Measurements from ENCODE around the gene BRPF1.

DNA sequence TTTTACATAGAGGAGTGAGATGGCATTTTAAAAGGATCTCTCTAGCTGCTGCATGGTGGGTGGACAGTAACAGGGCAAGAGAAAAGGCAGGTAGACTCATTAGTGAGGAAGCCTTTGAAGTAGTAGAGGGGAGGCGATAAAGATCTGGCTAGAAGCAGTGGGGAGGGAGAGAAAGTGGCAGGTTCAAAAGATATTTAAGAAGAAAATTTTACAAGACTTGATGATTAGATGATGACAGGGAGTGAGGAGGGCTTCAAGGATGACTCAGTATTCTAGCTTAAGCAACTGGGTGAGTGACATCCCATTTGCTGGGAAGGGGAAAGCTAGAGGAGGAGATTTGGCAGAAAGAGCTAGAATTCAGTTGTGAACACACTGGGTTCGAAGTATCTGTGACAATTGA, 3.8 kb upstream of the BRPF1 start:
- TF ChIP-seq, protein P1, sequence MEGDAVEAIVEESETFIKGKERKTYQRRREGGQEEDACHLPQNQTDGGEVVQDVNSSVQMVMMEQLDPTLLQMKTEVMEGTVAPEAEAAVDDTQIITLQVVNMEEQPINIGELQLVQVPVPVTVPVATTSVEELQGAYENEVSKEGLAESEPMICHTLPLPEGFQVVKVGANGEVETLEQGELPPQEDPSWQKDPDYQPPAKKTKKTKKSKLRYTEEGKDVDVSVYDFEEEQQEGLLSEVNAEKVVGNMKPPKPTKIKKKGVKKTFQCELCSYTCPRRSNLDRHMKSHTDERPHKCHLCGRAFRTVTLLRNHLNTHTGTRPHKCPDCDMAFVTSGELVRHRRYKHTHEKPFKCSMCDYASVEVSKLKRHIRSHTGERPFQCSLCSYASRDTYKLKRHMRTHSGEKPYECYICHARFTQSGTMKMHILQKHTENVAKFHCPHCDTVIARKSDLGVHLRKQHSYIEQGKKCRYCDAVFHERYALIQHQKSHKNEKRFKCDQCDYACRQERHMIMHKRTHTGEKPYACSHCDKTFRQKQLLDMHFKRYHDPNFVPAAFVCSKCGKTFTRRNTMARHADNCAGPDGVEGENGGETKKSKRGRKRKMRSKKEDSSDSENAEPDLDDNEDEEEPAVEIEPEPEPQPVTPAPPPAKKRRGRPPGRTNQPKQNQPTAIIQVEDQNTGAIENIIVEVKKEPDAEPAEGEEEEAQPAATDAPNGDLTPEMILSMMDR (IDR thresholded peaks at IDR 0.05; ENCODE audit: low read depth, low read length, missing input control) = no peak
- TF ChIP-seq SP1 (IDR thresholded peaks at IDR 0.05) = no peak
- TF ChIP-seq, protein P2, sequence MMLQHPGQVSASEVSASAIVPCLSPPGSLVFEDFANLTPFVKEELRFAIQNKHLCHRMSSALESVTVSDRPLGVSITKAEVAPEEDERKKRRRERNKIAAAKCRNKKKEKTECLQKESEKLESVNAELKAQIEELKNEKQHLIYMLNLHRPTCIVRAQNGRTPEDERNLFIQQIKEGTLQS (IDR thresholded peaks at IDR 0.05) = no peak
- TF ChIP-seq RXRA (IDR thresholded peaks at IDR 0.05) = no peak
- TF ChIP-seq HNF4A (conservative IDR thresholded peaks at IDR 0.05) = no peak
- no peak for TF ChIP-seq RAD21 (IDR thresholded peaks at IDR 0.05)
- no peak for TF ChIP-seq TAF1 (conservative IDR thresholded peaks at IDR 0.05)
- TF ChIP-seq GABPA (IDR thresholded peaks at IDR 0.05 in 1 of 2, conservative IDR thresholded peaks at IDR 0.05 in 1 of 2) = no peak
- no peak for TF ChIP-seq JUND (IDR thresholded peaks at IDR 0.05)
- TF ChIP-seq, protein P3, sequence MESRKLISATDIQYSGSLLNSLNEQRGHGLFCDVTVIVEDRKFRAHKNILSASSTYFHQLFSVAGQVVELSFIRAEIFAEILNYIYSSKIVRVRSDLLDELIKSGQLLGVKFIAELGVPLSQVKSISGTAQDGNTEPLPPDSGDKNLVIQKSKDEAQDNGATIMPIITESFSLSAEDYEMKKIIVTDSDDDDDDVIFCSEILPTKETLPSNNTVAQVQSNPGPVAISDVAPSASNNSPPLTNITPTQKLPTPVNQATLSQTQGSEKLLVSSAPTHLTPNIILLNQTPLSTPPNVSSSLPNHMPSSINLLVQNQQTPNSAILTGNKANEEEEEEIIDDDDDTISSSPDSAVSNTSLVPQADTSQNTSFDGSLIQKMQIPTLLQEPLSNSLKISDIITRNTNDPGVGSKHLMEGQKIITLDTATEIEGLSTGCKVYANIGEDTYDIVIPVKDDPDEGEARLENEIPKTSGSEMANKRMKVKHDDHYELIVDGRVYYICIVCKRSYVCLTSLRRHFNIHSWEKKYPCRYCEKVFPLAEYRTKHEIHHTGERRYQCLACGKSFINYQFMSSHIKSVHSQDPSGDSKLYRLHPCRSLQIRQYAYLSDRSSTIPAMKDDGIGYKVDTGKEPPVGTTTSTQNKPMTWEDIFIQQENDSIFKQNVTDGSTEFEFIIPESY (IDR thresholded peaks at IDR 0.05) = no peak
- TF ChIP-seq REST (IDR thresholded peaks at IDR 0.05) = no peak
